Large intestine (tissue), 3 donors: Measurements from ENCODE around the gene CNOT3. TPM values are rescaled to one million over a fixed set of nuclear protein-coding genes. Genes with fewer than 3 reads are reported as not detected.
"Not testable (repeated sequence)": the region's sequence is repeated elsewhere in the genome, so short reads cannot be mapped to it uniquely, and the experiment has no call there.

Source experiments
- DNase-seq, 2 donors: peaks; one replicate each; pipeline versions ENCODE4 v3.0.0 to v3.0.0-alpha.2; 2013
- H3K27ac ChIP-seq: one replicate; pipeline ENCODE4 v1.5.1; 2013; ENCODE audit warnings: low read length
- H3K27me3 ChIP-seq: 2 replicates; pipeline ENCODE4 v1.6.1; 2013; ENCODE audit warnings: low read length; ENCODE audit not compliant: control insufficient read depth, insufficient read depth
- H3K36me3 ChIP-seq: 2 replicates; pipeline ENCODE4 v1.6.1; 2013; ENCODE audit warnings: low read length; ENCODE audit not compliant: control insufficient read depth, insufficient read depth
- H3K4me1 ChIP-seq: one replicate; pipeline ENCODE4 v1.6.1; 2013; ENCODE audit warnings: low read length; ENCODE audit not compliant: control insufficient read depth, insufficient read depth
- H3K4me3 ChIP-seq: one replicate; pipeline ENCODE4 v1.5.1; 2013; ENCODE audit warnings: low read length
- H3K9me3 ChIP-seq: one replicate; pipeline ENCODE4 v1.6.1; 2013; ENCODE audit warnings: mild to moderate bottlenecking, low read depth, low read length, moderate library complexity; ENCODE audit not compliant: control insufficient read depth
- WGBS: methylation state at CpG from one replicate; pipeline ENCODE4 v1.1.5; 2013; ENCODE audit warnings: low lambda C conversion rate; ENCODE audit not compliant: insufficient coverage; 5-methylcytosine and 5-hydroxymethylcytosine counted together
- polyA plus RNA-seq: library from polyadenylated mRNA; unstranded; fragments of 120-200 nt; gene quantifications from one replicate; pipeline ENCODE4 v1.2.1, GENCODE V29; 2013

The CNOT3 gene
- polyA plus RNA-seq, 1 donor, result 37.2 TPM

GRCh38 chr19:54193011-54193410 is 55.4 kb downstream of the CNOT3 start:
- H3K4me3 ChIP-seq, result no peak overlapping the region
- H3K27me3 ChIP-seq, result no peaks in the 10 kb centered on the region
- H3K36me3 ChIP-seq, result peaks cover 41% of the 10 kb centered on the region
- no peaks in the 10 kb centered on the region for H3K9me3 ChIP-seq
- H3K4me1 ChIP-seq, result peaks cover 20% of the 10 kb centered on the region
- H3K27ac ChIP-seq, result no peak overlapping the region
- DNase-seq, result no peak
- WGBS, result 100% methylated on average over 1 of the region's 11 CpGs

GRCh38 chr19:54194463-54194862 is 56.9 kb downstream of the CNOT3 start:
- not testable (repeated sequence) for H3K9me3 ChIP-seq, H3K4me3 ChIP-seq, DNase-seq, H3K27ac ChIP-seq, H3K27me3 ChIP-seq
- H3K4me1 ChIP-seq, result peaks cover 16% of the 10 kb centered on the region
- H3K36me3 ChIP-seq, result peaks cover 41% of the 10 kb centered on the region
- WGBS, result 80% methylated on average over 1 of the region's 12 CpGs

DNA sequence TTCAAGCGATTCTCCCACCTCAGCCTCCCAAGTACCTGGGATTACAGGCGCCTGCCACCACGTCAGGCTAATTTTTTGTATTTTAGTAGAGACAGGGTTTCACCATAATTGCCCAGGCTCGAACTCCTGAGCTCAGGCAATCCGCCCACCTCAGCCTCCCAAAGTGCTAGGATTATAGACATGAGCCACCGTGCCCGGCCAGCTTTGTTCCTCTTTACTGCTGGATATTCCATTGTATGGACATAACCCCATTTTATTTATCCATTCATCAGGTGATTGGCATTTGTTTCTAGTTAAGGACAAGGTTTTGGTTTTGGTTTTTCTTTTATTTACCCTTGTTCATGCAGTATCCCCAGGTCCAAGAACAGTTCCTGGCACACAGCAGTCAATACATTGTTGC is 59.0 kb downstream of the CNOT3 start:
- H3K4me3 ChIP-seq, result no peak overlapping the region
- no peaks in the 10 kb centered on the region for H3K27me3 ChIP-seq
- H3K36me3 ChIP-seq, result peaks cover 43% of the 10 kb centered on the region
- DNase-seq, result no peak
- H3K9me3 ChIP-seq, result no peaks in the 10 kb centered on the region
- H3K27ac ChIP-seq, result no peak overlapping the region
- no CpG with 5 or more reads among the region's 7 CpGs for WGBS
- peaks cover 15% of the 10 kb centered on the region for H3K4me1 ChIP-seq

- WGBS, result no CpG with 5 or more reads among the region's 3 CpGs
- no peak for DNase-seq
Measured at GRCh38 chr19:54197121-54197520, 59.6 kb downstream of the CNOT3 start.

DNA sequence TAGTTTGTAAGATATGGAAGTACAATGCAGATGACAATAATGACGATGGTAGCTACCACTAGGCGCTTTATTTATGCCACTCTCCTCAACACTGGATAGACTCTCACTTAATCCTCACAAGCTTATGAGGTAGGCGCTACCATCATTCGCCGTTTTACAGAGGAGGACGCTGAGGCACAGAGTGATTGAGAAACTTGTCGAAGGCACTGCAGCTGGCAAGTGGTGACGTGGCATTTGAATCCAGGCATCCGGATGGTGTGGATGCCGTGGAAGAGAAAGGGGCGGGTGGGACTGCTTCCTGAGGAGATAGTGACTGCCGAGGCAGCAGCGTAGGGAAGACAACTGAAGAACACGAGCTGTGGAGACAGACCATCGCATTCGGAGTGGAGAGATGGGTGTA is 61.8 kb downstream of the CNOT3 start:
- H3K27ac ChIP-seq, result no peak overlapping the region
- no peaks in the 10 kb centered on the region for H3K27me3 ChIP-seq
- DNase-seq, result no peak
- H3K4me3 ChIP-seq, result no peak overlapping the region
- no peaks in the 10 kb centered on the region for H3K9me3 ChIP-seq
- WGBS, result 97% methylated on average over 6 of the region's 16 CpGs
- H3K4me1 ChIP-seq, result peaks cover 26% of the 10 kb centered on the region
- peaks cover 45% of the 10 kb centered on the region for H3K36me3 ChIP-seq

More at GRCh38 chr19:54197121-54197520, 59.6 kb downstream of the CNOT3 start:
- Histone ChIP-seq H3K27me3 (no peaks in the 10 kb centered on the region), H3K36me3 (peaks cover 46% of the 10 kb centered on the region), H3K4me3 (no peak overlapping the region), H3K27ac (no peak overlapping the region), H3K9me3 (no peaks in the 10 kb centered on the region), H3K4me1 (peaks cover 15% of the 10 kb centered on the region)

DNA sequence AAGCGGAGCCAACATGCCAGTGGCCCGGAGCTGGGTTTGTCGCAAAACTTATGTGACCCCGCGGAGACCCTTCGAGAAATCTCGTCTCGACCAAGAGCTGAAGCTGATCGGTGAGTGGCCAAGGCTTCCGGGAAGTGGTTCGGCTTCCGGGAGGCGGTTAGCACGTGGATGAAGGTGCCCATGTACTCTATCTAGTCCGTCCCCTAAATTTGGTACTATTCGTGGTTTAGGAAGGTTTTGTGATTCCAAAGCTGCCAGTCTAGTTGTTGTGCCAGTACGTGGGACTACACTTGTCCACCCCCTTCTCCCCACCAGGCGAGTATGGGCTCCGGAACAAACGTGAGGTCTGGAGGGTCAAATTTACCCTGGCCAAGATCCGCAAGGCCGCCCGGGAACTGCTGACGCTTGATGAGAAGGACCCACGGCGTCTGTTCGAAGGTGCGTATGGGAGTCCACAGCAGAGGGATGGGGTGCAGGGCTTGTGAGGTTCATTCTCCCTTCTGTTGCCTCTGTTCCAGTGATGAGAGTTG is 63.7 kb downstream of the CNOT3 start:
- DNase-seq, result no peak
- Histone ChIP-seq H3K4me3 (peak overlapping the region; percentile 64), H3K27ac (peak overlapping the region; percentile 88), H3K4me1 (peaks cover 31% of the 10 kb centered on the region), H3K9me3 (no peaks in the 10 kb centered on the region), H3K27me3 (no peaks in the 10 kb centered on the region), H3K36me3 (peaks cover 50% of the 10 kb centered on the region)
- no CpG with 5 or more reads among the region's 28 CpGs for WGBS

DNA sequence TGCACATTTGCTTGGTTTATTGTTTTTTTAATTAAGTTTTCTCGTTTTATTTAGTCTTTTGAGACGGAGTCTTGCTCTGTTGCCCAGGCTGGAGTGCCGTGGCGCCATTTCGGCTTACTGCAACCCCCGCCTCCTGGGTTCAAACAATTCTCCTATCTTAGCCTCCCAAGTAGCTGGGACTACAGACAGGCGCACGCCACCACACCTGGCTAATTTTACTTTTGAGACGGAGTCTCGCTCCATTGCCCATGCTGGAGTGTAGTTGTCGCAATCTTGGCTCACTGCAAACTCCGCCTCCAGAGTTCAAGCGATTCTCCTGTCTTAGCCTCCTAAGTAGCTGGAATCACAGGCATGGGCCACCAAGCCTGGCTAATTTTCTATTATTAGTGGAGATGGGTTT is 64.4 kb downstream of the CNOT3 start:
- WGBS, result no CpG with 5 or more reads among the region's 13 CpGs
- peaks cover 58% of the 10 kb centered on the region for H3K36me3 ChIP-seq
- H3K27me3 ChIP-seq, result no peaks in the 10 kb centered on the region
- peak overlapping the region; percentile 64 for H3K4me3 ChIP-seq
- H3K4me1 ChIP-seq, result peaks cover 31% of the 10 kb centered on the region
- DNase-seq, result no peak
- no peaks in the 10 kb centered on the region for H3K9me3 ChIP-seq
- H3K27ac ChIP-seq, result no peak overlapping the region

DNA sequence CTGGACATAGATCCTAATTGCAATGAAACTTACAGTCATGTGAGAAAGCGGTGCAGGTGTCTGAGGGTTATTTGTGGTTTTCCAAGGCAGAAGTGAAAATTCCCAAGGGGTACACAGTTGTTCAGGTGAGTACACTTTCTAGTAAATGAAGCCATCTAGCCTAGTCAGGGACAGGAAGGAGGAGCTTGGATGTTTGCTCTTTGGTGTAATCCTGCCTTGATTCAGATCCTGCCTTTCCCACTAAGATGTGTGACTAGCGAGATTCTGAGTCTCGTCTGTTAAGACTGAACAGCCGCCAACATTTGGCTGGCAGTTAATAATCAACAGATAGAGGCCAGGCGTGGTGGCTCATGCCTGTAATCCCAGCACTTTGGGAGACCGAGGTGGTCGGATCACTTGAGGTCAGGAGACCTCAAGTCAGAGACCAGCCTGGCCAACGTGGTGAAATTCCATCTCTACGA is 65.6 kb downstream of the CNOT3 start:
- Histone ChIP-seq H3K9me3 (no peaks in the 10 kb centered on the region), H3K27ac (no peak overlapping the region), H3K4me1 (peaks cover 40% of the 10 kb centered on the region), H3K27me3 (no peaks in the 10 kb centered on the region), H3K4me3 (no peak overlapping the region), H3K36me3 (peaks cover 66% of the 10 kb centered on the region)
- no CpG with 5 or more reads among the region's 9 CpGs for WGBS
- DNase-seq, result peak in 1 of 2 donors; percentile 32

GRCh38 chr19:54204767-54205468 is 67.4 kb downstream of the CNOT3 start:
- H3K27ac ChIP-seq, result no peak overlapping the region
- no peaks in the 10 kb centered on the region for H3K27me3 ChIP-seq
- peaks cover 73% of the 10 kb centered on the region for H3K36me3 ChIP-seq
- DNase-seq, result no peak
- peaks cover 57% of the 10 kb centered on the region for H3K4me1 ChIP-seq
- no peaks in the 10 kb centered on the region for H3K9me3 ChIP-seq
- no peak overlapping the region for H3K4me3 ChIP-seq
- WGBS, result no CpG with 5 or more reads among the region's 4 CpGs
